ENCODE data around the gene MAP4. TPM values are rescaled to one million over a fixed set of nuclear protein-coding genes. Genes with fewer than 3 reads are reported as not detected.

MAP4 gene
- total RNA-seq, 1 donor from 2014 or later: 275 TPM

GRCh38 chr3:48034000-48034516 is 17.8 kb upstream of the MAP4 start:
- no peak overlapping the region for H3K4me3 Mint-ChIP-seq (ENCODE audit: unreplicated experiment)
- DNase-seq (ENCODE audit: extremely low spot score, unreplicated experiment): no peak
- peak overlapping the region; percentile 73 for H3K27ac Mint-ChIP-seq (ENCODE audit: unreplicated experiment)
- no peak for TF ChIP-seq CTCF (IDR thresholded peaks at IDR 0.05)
- H3K4me1 Mint-ChIP-seq (ENCODE audit: unreplicated experiment): peaks cover 29% of the 10 kb centered on the region
- H3K9me3 Mint-ChIP-seq (ENCODE audit: unreplicated experiment): no peaks in the 10 kb centered on the region
- no peaks in the 10 kb centered on the region for H3K27me3 Mint-ChIP-seq (ENCODE audit: unreplicated experiment)
- H3K36me3 Mint-ChIP-seq (ENCODE audit: unreplicated experiment): peaks cover 4% of the 10 kb centered on the region

GRCh38 chr3:48030188-48030587 is 14.0 kb upstream of the MAP4 start:
- Mint-ChIP-seq H3K36me3 (ENCODE audit: unreplicated experiment) (peaks cover 3% of the 10 kb centered on the region), H3K9me3 (ENCODE audit: unreplicated experiment) (no peaks in the 10 kb centered on the region), H3K27me3 (ENCODE audit: unreplicated experiment) (no peaks in the 10 kb centered on the region), H3K4me1 (ENCODE audit: unreplicated experiment) (peaks cover 21% of the 10 kb centered on the region), H3K27ac (ENCODE audit: unreplicated experiment) (no peak overlapping the region), H3K4me3 (ENCODE audit: unreplicated experiment) (no peak overlapping the region)
- no peak for TF ChIP-seq CTCF (IDR thresholded peaks at IDR 0.05)
- DNase-seq (ENCODE audit: extremely low spot score, unreplicated experiment): no peak

GRCh38 chr3:48026951-48027908 is 11.0 kb upstream of the MAP4 start:
- Mint-ChIP-seq H3K4me3 (ENCODE audit: unreplicated experiment) (no peak overlapping the region), H3K27ac (ENCODE audit: unreplicated experiment) (peak overlapping the region; percentile 27), H3K36me3 (ENCODE audit: unreplicated experiment) (peaks cover 4% of the 10 kb centered on the region), H3K9me3 (ENCODE audit: unreplicated experiment) (no peaks in the 10 kb centered on the region), H3K27me3 (ENCODE audit: unreplicated experiment) (no peaks in the 10 kb centered on the region), H3K4me1 (ENCODE audit: unreplicated experiment) (peaks cover 29% of the 10 kb centered on the region)
- no peak for DNase-seq (ENCODE audit: extremely low spot score, unreplicated experiment)
- no peak for TF ChIP-seq CTCF (IDR thresholded peaks at IDR 0.05)

GRCh38 chr3:48026098-48026497 is 9.9 kb upstream of the MAP4 start:
- no peak overlapping the region for H3K4me3 Mint-ChIP-seq (ENCODE audit: unreplicated experiment)
- DNase-seq (ENCODE audit: extremely low spot score, unreplicated experiment): no peak
- H3K9me3 Mint-ChIP-seq (ENCODE audit: unreplicated experiment): no peaks in the 10 kb centered on the region
- peaks cover 39% of the 10 kb centered on the region for H3K4me1 Mint-ChIP-seq (ENCODE audit: unreplicated experiment)
- H3K27me3 Mint-ChIP-seq (ENCODE audit: unreplicated experiment): no peaks in the 10 kb centered on the region
- H3K36me3 Mint-ChIP-seq (ENCODE audit: unreplicated experiment): peaks cover 7% of the 10 kb centered on the region
- peak overlapping the region; percentile 12 for H3K27ac Mint-ChIP-seq (ENCODE audit: unreplicated experiment)
- no peak for TF ChIP-seq CTCF (IDR thresholded peaks at IDR 0.05)

GRCh38 chr3:48024401-48024800 is 8.2 kb upstream of the MAP4 start:
- H3K36me3 Mint-ChIP-seq (ENCODE audit: unreplicated experiment): peaks cover 11% of the 10 kb centered on the region
- DNase-seq (ENCODE audit: extremely low spot score, unreplicated experiment): no peak
- no peaks in the 10 kb centered on the region for H3K9me3 Mint-ChIP-seq (ENCODE audit: unreplicated experiment)
- H3K4me3 Mint-ChIP-seq (ENCODE audit: unreplicated experiment): no peak overlapping the region
- H3K27ac Mint-ChIP-seq (ENCODE audit: unreplicated experiment): peak overlapping the region; percentile 14
- peaks cover 42% of the 10 kb centered on the region for H3K4me1 Mint-ChIP-seq (ENCODE audit: unreplicated experiment)
- no peak for TF ChIP-seq CTCF (IDR thresholded peaks at IDR 0.05)
- H3K27me3 Mint-ChIP-seq (ENCODE audit: unreplicated experiment): no peaks in the 10 kb centered on the region

All from osteocyte (in vitro differentiated cells).